Activated naive CD4-positive, alpha-beta T cell treated with anti-CD3 and anti-CD28 coated beads, Interleukin-2, amount 50 U/mL, for 16 hours (primary cell): ENCODE results near the gene DNAJC17.

Source experiments
- DNase-seq: peaks from one replicate; pipeline ENCODE4 v3.0.0-alpha.2; 2020

Gene DNAJC17

DNA sequence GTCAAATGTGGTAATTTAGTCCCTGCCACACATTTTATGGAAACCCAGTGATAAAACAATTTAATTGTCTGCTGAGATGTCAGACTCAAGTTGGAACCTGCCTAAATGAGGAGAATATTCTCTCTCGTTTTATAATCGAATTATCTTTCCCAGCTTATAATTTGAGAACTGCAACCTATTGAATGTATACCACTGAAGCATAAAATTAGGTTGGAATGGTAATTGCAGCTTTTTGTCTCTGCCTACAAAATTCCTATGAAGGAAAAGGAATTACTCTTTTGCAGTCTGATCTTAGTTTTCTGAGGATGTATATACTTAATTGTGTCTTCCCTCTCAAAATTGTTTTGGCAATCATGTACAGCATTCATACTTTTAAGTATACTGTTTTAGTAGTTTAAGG is 83.4 kb downstream of the DNAJC17 start:
- DNase-seq: no peak

DNA sequence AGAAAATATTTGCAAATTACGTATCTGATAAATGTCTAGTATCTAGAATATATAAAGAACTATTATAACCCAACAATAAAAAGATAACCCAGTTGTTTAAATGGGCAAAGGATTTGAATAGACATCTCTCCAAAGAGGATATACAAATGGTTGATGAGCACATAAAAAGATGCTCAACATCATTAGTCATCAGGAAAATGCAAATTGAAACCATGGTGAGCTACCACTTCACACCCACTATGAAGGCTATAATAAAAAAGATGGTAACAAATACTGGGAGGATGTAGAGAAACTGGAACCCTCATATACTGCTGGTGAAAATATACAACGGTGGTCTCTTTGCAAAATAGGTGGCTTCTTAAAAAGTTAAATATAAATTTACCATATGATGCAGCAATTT is 84.3 kb downstream of the DNAJC17 start:
- no peak for DNase-seq

DNA sequence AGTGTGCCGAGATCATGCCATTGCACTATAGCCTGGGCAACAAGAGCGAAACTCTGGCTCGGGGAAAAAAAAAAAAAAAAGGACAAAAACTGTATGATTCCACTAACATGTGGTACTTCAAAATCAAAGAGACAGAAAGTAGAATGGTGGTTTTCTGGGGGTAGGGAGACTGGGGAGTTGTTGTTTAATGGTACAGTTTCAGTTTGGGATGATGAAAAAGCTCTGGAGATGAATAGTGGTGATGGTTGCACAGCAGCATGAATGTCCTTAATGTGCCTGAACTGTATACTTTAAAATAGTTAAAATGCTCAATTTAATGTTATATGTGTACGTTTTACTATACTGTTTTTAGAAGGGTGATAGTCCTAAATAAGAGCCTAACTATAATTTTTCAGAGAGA is 84.9 kb downstream of the DNAJC17 start:
- no peak for DNase-seq

DNA sequence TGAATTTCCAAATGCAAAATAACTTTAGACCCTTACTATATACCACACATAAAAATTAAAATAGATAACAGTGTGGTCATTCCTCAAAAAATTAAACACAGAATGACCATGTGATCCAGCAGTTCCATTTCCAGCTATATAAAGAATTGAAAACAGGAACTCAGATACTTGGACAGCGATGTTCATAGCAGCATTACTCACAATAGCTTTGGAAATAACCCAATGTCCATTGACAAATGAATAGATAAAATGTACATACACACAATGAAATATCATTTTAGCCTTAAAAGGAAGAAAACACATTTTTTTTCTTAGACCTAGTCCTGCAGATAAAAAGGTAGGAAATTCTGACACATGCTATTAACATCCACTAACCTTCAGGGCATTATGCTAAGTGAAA is 85.6 kb downstream of the DNAJC17 start:
- no peak for DNase-seq

DNA sequence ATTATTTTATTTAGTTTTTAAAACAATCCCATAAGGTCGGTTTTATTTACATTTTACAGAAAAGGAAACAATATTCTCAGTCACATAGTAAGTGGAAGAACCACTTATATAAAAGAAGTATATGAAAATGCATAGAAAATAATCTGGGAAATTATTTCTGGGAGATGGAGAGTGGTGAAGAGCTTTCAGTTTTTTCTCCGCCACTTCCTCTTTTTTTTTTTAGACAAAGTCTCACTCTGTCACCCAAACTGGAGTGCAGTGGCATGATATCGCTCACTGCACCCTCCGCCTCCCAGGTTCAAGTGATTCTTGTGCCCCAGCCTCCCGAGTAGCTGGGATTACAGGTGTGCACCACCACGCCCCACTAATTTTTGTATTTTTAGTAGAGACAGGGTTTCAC is 91.1 kb downstream of the DNAJC17 start:
- DNase-seq: no peak
